Suppressor macrophage treated with lipopolysaccharide for 4 hours (primary cell): ENCODE data around the gene PIK3R1.
"Not testable (repeated sequence)": the region's sequence is repeated elsewhere in the genome, so short reads cannot be mapped to it uniquely, and the experiment has no call there.

Experiments
- DNase-seq: peaks from one replicate; pipeline ENCODE4 v3.0.0-alpha.2; 2020

PIK3R1 gene

GRCh38 chr5:68229416-68229815, 13.9 kb downstream of the PIK3R1 start:
- DNase-seq, result no peak

- no peak for DNase-seq
Measured at GRCh38 chr5:68230285-68230684, 14.7 kb downstream of the PIK3R1 start.

DNA sequence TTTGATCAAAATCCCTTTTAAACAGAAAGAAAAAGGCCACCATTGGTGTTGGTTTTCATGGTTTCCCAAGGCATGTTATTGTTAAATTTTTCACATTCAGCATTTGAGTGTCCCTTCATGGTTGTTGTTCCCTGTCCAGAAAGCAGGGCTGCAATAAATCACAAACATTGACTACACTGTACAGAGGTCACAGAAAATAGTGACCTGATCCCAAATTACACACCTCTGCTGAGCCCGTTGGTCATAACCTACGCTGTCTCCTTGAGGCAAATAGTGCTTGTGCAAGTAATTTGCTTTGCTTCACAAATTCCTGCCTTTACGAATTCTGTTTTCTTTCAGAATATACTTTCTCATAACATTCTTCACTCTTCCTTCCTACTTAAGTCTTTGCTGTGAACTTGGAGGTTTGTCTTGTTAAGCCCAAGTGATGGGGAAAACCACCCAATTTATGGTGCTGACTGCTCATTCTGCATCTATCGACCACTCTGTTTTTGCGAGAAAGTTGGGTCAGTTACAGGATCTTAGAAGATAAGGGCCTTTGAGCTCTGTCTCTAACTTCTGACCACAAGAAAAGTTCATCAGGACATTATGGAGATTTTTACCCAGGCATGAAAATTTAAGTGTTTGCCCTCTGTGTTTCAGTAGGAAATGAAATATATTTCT, 16.0 kb downstream of the PIK3R1 start:
- no peak for DNase-seq

GRCh38 chr5:68232277-68232676, 16.7 kb downstream of the PIK3R1 start:
- no peak for DNase-seq

GRCh38 chr5:68233075-68233474, 17.5 kb downstream of the PIK3R1 start:
- DNase-seq, result no peak

GRCh38 chr5:68235229-68235628, 19.7 kb downstream of the PIK3R1 start:
- DNase-seq, result not testable (repeated sequence)

DNA sequence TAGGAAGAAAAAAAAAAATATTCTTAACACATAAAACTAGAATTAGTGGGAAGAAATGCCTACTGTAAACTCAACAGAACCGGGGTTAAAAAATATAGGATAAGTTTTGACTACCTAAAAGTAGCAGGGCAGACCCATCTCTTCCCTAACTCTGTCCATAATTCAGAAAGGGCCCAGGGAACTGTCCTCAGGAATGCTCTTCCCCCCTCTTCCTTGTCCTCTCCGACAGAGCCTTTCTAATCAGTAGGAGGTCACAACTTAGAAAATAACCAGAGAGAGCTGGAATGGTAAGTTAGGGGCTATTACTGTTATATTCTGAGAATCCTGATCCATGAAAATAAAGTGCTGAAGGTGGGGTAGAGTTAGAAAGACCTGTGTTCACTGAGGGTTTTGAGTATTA, 22.2 kb downstream of the PIK3R1 start:
- no peak for DNase-seq

- DNase-seq, result peak; percentile 90
Measured at GRCh38 chr5:68239487-68239886, 23.9 kb downstream of the PIK3R1 start.

- peak; percentile 69 for DNase-seq
Measured at GRCh38 chr5:68240202-68240601, 24.6 kb downstream of the PIK3R1 start.

GRCh38 chr5:68240771-68241170, 25.2 kb downstream of the PIK3R1 start:
- no peak for DNase-seq

GRCh38 chr5:68242743-68243142, 27.2 kb downstream of the PIK3R1 start:
- DNase-seq, result peak; percentile 65

GRCh38 chr5:68243251-68243650, 27.7 kb downstream of the PIK3R1 start:
- no peak for DNase-seq

DNA sequence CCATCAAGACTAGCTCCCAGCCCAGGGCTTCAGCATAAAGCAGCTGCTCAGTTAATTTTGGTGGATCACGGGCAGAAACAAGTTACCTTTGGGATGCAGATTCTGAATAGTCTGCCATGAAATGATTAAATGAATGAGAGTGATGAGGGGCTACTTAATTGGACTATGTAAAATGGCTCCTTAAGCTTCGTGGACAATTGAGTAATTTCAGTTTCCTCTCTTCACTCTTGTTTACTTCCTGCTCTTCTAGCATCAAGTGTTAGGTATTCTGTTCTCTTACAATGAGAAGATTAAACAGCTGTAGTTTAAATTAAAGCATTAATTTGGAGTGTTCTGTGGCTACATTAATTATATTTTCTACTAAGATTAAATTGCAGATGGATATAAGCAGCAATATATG, 28.1 kb downstream of the PIK3R1 start:
- no peak for DNase-seq

GRCh38 chr5:68245319-68245718, 29.8 kb downstream of the PIK3R1 start:
- DNase-seq, result no peak

DNA sequence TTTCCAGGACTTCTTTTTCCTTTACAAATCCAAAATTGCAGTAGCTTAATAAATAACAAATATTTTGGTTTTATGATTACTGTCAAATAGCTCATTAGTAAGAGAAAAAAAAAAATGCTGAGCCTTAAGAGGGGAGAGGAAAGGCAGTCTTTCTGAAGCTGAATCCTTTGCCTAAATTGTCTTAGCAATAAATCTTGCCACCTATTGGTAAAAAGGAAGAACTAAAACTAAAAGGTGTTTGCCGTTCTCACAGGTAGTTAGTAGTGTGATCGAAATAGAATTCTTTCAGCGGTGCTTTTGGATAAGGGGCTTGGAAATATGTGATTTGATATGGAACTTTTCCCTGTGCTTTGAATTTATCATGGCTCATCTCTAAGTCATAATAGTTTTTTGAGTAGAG, 31.2 kb downstream of the PIK3R1 start:
- DNase-seq, result no peak

- no peak for DNase-seq
Measured at GRCh38 chr5:68247627-68248026, 32.1 kb downstream of the PIK3R1 start.

- no peak for DNase-seq
Measured at GRCh38 chr5:68248896-68249295, 33.3 kb downstream of the PIK3R1 start.

- no peak for DNase-seq
Measured at GRCh38 chr5:68249520-68249919, 34.0 kb downstream of the PIK3R1 start.

DNA sequence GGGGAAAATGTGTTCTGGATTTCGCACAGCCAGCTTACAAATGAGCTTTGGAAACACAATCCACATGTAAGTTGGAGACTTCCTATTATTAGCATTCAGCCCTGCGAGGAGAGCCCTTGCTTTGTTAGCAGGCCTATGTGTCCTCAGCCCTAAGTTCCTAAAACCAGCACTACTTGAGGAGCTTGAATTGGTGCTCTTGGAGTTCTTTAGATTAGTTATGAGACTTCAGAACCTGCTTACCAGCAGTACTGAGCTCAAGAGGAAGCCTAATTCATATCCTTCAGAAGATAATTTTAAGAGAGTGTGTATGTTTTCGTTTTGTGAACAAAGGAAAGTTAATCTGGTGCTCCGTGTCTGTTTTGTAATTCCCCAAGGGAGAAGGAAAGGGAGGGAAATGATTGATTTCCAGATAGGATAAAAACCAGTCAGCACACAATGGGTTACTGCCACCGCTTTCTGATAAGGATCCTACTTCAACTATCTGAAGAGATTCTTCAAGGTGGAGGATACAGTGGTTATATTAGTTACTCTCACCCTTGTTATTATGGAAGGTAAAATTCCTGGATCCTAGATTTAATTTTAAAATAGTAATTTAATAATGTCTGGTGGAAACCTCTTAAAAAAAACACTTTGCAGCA, 35.2 kb downstream of the PIK3R1 start:
- DNase-seq, result no peak

- peak; percentile 69 for DNase-seq
Measured at GRCh38 chr5:68251386-68251785, 35.8 kb downstream of the PIK3R1 start.

- DNase-seq, result no peak
Measured at GRCh38 chr5:68251804-68252522, 36.4 kb downstream of the PIK3R1 start.

GRCh38 chr5:68252673-68253623, 37.4 kb downstream of the PIK3R1 start:
- peak; percentile 79 for DNase-seq
